Left renal pelvis (tissue), 4 donors: Measurements from ENCODE around the gene NCEH1. TPM values are rescaled to one million over a fixed set of nuclear protein-coding genes. Genes with fewer than 3 reads are reported as not detected.
"Not testable (repeated sequence)": the region's sequence is repeated elsewhere in the genome, so short reads cannot be mapped to it uniquely, and the experiment has no call there.

ENCODE experiments used
- DNase-seq, 4 donors: peaks; one replicate each; pipeline ENCODE4 v3.0.0-alpha.2; 2013; ENCODE audit warnings: low read depth in 4 of 4, low spot score in 3 of 4
- polyA plus RNA-seq, 4 donors: library from polyadenylated mRNA; unstranded; fragments of 120-200 nt; gene quantifications; one replicate each; pipeline ENCODE4 v1.2.1, GENCODE V29; 2013; ENCODE audit not compliant: insufficient read length in 4 of 4

Gene NCEH1
- polyA plus RNA-seq, 4 donors: 1.9 to 4.6 (median 4.3) TPM

DNA sequence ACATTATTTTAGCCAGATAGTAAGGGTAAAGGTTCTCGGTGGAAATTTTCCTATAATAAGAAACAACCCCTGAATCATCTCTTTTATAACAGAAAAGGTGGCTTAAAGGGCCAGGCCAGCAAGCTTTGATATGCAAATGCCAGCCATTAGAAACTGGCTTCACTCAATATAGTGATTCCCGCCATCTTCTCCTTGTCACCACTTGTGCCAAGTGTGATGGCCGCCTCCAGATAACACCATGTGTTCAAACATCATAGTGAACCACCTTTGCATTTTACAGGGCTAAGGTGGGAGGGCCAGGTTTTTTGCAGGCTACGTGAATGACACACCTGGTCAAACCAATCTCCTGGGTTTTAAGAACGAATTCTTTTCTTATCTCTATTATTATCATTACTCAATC lies 31.3 kb downstream of the NCEH1 start:
- DNase-seq: no peak

DNA sequence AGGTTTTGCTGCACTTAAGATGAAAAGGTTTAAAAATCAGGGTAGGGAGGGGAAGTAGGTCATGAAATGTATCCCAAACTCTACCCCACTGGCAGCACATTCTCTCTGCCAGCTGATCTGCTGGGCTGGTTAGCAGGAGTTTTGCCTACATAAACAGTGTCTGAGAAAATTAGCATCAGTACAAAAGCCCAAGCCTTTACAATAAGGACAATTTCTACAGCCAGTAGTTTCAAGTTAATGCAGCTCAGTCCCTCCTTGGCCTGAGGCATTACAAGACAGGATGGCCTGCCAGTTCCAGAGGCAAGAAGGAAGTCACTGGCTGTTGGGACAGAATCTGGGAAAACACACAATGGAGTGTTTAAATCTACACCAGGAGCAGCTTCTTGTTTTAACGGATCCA lies 32.8 kb downstream of the NCEH1 start:
- no peak for DNase-seq

DNA sequence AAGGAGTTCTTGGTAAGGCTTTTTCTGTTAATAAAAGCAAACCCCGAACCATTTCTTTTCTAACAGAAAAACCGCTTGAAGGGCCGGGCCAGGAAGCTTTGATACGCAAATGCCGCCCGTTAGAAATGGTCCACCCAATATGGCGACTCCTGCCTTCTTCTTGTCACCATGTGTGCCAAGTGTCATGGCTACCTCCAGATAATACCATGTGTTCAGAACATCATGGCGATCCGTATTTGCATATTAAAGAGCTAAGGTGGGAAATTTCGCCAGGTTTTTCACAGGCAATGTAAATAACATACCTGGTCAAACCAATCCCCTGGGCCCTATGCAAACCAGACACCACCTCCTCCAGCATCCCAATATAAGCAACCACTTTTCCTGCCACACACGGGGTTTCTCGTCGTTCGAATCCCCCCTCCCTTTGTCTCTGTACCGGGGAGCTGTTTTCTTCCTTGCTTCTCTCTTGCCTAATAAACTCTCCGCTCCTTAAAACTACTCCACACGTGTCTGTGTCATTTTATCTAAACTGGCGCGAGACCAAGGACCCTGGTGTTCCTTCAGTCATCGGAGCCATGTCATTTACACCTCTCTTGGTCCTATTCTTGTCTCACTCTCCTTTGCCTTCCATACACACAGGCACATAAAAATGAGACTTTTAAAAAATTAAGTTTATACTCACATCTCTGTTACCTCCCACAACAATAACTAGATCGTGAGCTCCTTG lies 34.5 kb downstream of the NCEH1 start:
- no peak for DNase-seq

DNA sequence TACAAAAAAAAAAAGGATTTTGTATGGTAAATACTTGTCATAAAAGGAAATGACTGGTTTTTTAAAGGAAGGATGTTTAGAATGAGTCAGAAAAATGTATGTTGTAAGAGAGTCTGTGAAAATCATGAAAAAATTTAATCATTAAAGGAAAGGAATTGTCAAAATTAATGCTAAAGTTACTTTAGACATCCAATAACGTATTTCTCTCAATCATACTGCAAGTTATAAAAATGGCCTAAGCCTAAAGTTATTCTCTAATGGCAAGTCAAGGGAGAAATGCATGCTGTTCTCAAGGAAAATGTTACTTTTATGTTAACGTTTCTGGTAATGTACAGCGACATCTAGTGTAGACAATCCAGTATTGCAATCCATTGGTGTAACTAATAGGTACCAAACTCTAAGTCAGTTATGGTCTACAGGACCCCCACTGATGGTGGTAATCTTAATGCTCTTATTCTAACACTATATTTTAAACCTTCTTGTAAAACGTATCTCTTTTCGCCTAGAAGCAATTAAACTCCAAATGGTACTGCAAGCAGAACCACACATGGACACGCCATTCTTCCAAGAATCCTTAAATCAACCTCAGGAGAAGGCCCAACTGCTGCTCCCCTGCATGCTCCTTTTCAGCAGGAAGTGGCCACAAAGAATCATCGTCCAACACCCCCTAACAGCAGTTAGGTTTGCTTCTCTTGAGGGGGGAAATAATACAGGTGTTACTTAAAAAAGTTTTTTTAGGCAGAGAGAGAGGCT lies 35.2 kb downstream of the NCEH1 start:
- no peak for DNase-seq

DNA sequence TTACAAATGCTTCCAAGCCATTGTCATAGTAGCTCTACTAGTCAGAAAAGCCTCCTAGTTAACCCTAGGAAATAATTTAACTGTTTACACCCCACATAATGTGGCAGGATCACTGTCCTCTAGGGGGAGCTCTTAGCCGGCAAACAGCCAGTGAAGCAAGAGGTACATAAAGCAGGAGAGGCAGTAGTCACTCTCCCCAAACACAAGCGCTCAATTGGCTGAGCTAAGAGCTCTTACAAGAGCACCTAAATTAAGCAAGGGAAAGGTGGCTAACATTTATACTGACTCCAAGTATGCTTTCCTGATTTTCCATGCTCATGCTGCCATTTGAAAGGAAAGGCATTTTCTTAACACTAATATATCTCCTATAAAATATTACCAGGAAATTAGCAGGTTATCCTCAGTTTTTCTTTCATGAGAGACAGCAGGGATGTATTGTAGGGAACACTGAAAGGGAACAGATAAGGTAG lies 37.6 kb downstream of the NCEH1 start:
- DNase-seq: no peak

DNA sequence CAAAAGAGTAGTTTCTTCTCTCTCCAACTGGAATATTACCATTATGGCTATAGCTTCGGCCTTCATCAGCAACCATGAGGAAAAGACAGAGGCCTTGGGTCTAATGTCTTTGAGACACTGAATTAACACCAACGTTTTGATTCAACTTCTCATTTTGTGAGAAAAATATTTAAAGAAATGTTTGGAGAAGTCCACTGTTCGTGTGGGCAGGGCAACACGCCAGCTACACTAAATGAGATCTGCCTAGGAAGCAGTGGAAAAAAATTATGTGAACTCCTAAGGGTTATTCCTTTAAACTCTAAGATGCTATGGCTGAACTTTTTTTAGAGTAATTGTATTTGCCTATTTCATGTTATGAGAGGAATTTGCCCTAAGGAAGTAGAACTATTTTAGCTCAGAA lies 41.8 kb downstream of the NCEH1 start:
- no peak for DNase-seq

DNA sequence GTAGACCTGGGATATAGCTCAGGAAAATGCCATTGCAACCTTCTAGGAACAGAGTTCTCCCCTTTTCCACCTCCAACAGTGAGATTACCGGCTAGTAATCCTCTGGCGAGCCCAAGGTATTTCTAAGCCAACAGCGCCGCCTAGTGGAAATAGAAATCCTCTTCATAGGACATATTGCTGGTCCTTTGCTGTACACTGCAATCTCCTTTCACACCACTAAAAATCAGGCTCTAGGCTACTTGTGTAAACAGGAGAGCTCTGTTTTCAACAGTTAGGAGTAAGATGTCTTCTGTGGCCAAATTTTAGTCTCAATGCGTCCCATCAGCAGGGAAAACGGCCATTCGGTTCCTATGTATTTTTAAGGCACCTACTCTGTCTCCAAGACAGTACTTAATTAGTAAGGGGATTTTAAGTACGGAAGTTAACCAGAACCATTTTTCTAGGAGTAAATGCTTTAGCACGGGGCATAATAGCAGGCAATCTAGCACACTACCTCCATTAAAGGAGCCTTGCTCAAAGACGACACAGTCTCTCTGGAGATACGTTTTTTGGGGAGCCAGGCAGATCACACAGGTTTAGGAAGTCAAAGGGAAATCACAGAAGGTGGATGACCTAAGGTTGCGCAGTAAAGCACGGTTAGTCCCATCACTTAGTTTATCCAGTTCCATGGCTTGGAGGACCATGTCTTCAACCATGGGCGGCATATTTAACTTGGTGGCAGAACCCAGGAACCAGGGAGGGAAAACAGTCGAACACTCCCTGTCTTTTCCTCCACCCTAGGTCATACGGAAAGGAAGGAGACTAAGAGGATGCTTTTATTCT lies 43.8 kb downstream of the NCEH1 start:
- DNase-seq: peak in 3 of 4 donors; percentile 54 to 64 (median 60)

DNA sequence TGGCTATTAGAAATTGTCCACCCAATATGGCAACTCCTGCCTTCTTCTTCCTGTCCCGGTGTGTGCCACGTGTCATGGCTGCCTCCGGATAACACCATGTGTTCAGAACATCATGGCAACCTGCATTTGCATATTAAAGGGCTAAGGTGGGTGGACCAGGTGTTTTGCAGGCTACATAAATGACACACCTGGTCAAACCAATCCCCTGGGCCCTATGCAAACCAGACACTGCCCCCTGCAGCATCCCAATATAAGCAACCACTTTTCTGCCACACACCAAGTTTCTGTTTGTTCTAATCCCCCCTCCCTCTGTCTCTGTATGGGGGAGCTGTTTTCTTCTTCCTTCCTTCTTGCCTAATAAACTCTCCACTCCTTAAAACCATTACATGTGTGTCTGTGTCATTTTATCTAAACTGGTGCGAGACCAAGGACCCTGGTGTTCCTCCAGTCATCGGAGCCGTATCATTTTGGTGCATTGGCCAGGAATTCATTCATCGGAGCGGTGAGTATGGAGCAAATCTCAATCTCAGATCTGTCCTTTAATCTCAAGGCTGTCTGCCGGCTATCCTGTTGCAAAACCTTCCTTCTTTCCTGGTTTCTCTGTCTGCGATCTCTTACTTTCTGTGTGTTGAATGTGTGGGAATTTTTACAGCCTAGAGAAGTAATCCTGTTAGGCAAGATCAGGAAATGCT lies 44.5 kb downstream of the NCEH1 start:
- no peak for DNase-seq

DNA sequence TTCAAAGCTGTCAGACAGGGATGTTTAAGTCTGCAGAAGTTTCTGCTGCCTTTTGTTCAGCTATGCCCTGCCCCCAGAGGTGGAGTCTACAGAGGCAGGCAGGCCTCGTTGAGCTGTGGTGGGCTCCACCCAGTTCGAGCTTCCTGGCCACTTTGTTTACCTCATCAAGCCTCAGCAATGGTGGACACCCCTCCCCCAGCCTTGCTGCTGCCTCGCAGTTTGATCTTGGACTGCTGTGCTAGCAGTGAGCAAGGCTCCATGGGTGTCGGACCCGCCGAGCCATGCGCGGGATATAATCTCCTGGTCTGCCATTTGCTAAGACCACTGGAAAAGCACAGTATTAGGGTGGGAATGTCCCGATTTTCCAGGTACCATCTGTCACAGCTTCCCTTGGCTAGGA lies 45.4 kb downstream of the NCEH1 start:
- not testable (repeated sequence) for DNase-seq

DNA sequence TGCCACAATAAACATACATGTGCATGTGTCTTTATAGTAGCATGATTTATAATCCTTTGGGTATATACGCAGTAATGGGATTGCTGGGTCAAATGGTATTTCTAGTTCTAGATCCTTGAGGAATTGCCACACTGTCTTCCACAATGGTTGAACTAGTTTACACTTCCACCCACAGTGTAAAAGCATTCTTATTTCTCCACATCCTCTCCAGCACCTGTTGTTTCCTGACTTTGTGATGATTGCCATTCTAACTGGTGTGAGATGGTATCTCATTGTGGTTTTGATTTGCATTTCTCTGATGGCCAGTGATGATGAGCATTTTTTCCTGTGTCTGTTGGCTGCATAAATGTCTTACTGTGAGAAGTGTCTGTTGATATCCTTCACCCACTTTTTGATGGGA lies 50.4 kb downstream of the NCEH1 start:
- DNase-seq: not testable (repeated sequence)

DNA sequence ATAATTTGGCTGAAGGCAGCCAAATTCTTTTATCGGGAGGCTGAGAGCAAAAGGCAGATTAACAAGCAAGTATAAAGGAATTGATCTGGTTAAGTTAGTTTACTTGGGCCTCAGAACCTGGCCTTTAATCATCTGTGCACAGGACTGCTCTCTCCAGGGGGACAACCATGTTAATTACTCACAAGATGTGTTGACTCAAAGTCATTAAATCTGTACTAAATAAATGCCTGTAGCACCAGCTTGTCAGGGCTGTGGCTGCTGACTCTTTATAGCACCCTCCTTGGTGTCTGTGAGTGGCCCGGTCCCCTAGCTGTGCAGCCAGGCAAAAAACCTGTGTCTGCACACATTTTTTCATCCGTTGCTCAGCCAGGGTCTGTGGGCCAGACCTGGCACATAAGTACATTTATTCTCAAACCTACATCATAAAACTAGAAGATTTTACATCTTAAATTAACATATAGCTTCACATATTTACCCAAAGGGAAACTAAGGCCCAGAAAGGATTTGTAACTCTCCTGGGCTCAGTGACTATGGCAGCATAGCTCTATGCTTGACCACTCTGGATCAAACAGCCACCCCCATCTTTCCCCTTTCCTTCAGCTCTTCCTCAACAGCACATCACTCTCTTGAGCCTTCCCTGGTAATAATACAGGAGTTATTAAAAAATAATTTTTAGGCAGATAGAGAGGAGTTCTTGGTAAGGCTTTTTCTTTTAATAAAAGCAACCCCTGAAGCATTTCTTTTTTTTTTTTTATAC lies 51.4 kb downstream of the NCEH1 start:
- DNase-seq: no peak

DNA sequence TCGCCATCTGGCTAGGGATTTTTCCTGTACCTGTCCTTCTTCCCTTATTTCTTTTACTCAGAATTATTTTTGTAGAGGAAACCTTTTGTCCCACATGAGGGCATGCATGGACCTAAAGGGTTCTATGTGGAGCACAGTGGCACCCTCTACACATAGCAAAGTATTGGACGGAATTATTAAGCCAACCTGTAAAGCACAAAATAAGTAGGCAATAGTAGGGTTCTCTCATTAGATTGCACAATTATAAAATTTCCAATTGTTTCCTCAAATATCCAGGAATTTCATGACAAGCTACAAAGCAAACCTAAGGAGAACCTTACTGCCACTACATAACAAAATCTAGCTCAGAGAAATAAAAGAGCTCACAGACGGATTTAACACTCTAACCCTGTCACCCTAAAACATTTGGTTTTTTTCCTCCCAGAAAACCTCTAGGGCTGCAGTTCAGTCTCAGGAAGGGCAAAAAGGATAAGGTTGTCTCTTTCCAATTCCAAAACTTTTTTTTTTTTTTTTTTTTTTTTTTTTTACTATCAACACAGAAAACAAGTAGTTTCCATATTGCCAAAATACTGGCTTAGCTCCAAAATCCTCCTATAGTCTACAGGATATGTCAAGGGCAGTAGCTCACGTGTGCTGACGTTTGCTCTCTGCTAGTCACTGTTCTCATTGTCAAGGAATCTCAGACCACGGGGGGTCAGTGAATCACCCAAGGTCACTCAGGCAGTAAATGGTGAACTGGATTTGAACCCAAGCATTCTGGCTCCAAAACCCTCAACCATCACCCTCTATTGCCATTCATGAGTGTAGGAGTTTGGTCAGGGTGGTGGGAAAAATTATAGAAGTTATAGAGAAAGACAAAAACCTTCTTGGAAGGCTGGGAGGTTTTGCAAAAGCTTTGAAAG lies 52.3 kb downstream of the NCEH1 start:
- DNase-seq: no peak

DNA sequence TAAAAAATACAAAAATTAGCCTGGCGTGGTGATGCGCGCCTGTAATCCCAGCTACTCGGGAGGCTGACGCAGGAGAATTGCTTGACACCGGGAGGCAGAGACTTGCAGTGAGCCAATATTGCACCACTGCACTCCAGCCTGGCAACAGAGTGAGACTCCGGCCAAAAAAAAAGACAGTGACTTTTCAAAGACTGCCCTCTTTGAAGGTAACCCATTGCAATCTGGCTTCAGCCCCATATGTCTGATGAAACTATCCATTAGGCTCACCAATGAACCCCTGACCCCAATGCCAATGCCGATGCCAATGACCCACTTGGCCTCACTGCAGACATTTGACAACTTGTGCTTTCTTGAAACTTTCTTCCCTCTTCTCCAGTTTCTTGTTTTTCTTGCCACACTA lies 54.3 kb downstream of the NCEH1 start:
- DNase-seq: no peak

DNA sequence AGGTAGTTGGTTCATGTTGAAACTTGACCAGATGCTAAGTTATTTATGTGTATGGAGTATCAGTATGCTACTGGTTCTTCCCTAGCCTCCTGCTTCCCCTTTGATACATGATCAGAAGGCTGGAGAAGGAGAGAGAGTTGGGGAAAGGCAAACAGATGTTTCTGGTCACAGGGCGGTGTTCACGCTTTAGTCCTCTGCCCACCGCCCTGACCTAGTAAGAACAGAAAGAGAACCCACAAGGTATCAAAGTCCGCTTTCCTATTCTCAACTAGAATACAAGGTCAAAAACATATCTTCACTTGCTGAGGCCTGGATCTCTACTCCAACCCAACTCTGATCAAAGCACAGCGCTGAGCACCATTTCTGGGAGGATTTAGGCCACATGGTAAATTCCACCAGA lies 55.5 kb downstream of the NCEH1 start:
- DNase-seq: no peak

DNA sequence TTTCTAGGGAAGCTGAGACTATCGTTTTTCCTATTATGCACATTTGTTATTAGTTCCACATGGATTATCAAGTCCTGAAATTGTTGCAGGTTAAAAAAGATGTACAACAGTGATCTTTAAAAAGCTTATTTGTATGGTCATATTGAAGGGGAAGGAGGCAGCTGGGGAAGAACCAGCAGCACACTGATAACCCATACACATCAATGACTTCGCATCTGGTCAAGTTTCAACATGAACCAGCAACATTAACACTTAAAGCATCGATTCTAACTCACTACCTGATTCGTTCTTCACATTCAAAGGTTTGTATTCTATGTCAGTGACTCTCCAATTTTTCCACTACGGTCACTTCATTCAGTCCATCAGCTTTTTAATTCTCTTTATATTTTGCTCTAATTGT lies 56.4 kb downstream of the NCEH1 start:
- DNase-seq: no peak

DNA sequence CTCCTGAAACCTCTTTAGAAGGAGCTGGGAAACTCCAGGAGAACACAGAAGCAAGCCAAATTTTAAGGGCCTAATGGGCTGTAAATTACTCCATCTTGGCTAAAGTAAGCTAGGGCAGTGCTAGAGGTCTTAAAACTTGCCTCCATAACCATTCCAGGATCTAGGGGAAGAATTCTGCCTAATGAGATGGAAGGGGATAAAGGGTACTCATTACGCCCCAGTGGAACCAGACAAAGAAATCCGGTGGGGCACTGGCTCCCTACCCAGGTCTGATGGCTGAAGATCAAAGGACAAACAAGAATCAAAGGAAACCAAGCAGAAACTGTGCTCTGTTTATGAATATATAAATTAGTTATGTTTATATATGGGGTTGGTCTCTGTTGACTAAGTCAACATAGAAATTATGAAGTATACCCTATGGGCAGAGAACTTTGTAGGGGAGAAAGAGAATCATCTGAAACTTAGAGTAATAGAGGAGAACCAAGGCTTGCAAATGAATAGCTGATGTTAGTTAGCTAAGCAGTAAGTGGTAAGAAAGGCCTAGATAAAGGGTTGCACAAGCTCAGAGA lies 57.8 kb downstream of the NCEH1 start:
- no peak for DNase-seq

DNA sequence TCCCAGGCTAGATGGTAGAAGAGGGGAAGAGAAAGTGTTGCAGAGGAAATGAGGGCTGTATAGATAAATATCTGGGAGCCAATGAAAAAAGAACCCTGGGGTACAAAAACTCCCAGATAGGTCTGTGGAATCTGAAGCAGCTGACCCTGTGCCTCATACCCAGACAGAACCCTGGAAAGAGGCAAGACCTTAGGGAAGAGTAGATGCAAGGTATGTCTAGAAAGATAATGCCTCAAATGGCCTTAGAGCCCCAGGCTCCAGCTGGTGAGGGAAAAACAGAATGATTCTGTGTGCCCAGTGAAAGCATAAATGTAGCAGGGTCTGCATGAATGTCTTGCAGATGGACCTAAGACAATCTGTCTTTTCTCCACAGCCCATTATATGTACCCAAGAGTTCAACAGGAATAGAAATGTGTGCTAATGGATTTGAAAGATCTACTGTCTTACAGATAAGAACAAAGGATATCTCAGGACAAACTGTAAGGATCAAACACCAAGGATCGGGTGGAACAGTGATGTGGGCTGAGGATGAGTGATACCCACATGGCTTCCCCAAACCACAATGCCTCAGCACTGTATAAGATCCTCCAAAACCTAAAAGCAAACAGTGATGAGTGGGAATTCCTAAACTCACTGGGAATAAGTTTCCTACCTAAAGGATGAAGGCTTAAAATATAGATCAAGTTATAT lies 58.8 kb downstream of the NCEH1 start:
- no peak for DNase-seq

DNA sequence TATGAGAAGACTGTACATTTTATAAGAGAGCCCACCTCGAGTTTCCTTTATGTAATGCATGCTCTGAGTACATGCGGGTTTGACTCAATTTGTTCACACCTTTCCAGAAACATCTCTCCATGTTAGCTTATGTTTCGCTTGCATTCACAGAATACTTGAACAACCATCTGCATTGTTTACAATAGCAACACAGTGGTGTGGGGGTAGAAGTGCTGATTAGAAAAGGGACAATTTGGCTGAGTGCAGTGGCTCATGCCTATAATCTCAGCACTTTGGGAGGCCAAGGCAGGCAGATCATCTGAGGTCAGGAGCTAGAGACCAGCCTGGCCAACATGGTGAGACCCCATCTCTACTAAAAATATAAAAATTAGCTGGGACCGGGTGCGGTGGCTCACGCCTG lies 60.9 kb downstream of the NCEH1 start:
- no peak for DNase-seq
